Activated CD4-positive, alpha-beta T cell treated with anti-CD3 and anti-CD28 coated beads, Interleukin-2, amount 50 U/mL, for 1 hour (primary cell): ENCODE data around the gene TCERG1L.

ENCODE experiments used
- DNase-seq: peaks from one replicate; pipeline ENCODE4 v3.0.0-alpha.2; 2020

Gene TCERG1L

GRCh38 chr10:131204406-131205152 lies 106.9 kb downstream of the TCERG1L start:
- no peak for DNase-seq

DNA sequence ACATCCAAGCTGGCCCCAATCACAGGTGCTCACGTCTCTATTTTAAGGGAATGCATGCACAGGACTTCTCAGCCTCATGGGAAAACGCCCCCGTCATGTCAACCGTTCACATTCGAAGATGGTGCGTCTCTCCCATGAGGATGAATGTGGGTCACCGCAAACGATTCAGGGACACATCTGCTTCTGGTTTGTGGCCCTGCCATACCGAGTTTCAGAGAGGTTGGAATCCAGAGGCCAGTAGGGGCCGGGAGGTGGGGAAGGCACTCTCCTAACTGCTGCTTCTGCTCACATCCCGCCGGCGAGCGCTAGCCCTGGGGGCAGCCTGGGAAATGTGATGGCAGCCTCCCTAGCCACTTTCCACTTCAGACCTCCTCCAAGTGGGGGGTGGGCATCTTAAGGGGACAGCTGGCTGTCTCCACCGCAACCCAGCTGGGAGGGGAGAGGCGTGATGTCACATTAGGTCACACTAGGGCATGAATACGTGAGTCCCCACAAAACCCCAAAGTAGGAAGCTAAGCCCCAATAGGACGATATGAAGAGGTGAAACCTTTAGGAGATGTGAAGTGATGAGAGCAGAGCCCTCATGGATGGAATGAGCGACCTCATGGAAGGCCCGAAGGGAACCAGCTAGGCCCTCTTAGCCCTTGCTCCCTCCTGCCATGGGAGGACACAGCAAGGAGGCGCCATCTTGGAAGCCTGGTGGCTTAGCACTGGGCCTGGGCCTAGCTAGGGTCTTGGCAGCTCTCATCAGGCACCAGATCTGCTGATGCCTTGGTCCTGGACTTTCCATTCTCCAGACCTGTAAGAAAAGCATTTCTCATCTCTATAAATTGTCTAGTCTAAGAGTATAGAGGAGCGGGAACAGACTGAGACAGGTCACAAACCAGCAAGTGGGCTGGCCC lies 107.8 kb downstream of the TCERG1L start:
- DNase-seq, result no peak

DNA sequence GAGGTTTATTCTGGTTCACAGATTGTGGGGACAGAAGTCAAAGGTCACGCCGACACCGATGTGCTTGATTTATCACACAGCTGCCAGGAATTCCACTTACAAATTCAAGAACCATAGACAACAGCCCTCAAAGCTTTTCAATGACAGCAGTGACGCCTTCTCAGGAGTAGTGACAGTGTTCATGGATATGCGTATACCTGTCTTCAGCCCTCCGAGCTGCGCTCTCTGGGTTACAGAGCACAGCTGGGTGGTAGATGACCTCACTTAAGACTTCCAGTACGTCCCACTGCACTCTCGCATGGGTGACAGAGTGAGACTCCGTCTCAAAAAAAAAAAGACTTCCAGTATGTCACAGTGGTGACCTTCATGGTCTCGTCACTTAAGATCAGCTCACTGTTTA lies 108.5 kb downstream of the TCERG1L start:
- no peak for DNase-seq

GRCh38 chr10:131201741-131202515 lies 109.6 kb downstream of the TCERG1L start:
- DNase-seq, result no peak

DNA sequence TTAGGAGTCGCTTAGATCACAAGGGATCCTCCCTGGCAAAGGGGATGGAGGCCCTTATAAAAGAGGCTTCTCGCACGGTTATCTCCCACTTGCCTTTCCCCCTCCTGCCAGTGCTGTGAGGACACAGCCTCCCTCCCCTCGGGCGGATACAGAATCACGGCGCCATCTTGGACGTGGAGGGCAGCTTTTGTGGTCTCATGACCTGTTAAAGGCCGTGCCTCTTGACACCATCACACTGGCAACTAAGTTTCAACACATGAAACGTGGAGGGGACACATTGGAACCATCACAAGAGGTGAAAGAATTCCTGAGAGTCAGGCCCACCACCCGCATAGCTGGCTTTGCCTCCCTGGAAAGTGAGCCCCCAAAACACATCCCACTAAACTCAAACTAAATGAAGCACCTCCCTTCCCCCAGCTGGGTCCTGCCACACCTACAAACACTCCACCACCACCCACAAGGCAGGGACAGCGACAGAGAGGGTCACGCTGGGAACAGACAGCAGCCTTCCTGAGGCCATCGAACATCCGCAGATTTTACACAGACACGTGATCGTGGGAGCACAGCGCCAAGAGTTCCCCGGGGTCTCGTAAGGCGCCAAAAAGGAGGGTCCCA lies 110.6 kb downstream of the TCERG1L start:
- DNase-seq, result no peak

DNA sequence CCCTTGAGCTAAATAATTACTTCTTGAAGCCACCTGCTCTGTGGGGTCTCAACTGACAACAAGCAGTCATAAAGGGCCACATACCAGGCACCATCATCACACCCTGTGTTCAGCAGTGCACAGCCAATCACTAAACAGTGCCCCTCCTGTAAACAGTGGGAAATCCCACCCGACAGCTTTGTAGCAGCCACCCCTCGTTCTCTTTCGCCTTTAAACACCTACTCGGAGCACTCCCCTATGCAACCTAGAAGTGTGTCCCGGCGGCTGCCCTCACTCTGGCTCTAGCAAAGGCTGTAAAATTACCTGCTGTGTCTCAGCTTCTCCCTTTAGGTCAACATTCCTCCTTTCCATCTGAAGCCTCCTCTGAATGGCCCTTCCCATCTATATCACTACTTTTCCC lies 111.9 kb downstream of the TCERG1L start:
- no peak for DNase-seq

DNA sequence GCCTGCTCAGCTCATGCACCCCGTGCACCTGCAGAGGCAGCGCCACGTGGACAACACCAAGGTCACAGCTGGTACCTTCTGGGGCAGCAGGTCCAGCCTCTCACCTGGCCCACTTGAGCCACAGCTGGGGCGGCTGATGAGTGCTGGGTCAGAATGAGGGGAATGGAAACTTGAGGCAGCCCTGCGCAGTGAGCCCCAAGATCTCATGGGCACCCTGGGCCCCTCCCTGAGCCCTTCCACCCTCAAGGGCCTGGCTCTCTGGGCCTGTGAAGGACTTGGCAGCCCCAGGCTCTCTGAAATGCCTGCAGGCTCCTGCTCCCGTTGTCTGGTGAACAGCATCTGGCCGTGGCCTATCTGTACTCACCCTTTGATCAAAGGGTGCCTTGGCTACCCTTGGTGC lies 112.7 kb downstream of the TCERG1L start:
- no peak for DNase-seq

DNA sequence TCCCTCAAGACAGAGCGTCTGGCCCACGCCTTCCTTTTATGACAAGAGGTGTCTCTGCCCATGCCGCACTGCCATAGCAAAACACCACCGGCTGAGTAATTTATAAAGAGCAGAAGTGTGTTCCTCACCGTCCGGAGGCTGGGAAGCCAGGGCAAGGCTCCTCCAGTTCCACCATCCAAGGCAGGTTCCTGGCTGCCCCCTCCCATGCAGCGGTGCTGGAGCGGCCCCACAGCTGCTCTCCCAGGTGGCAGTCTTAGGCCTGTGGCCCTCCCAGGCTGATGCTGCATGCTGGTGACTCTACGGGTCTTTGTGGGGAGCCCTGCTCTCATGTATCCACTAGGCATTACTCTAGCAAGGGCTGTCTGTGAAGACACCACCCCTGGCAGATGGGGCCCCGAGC lies 113.1 kb downstream of the TCERG1L start:
- DNase-seq, result no peak

- DNase-seq, result no peak
Observed at GRCh38 chr10:131196176-131196885, 115.2 kb downstream of the TCERG1L start.

DNA sequence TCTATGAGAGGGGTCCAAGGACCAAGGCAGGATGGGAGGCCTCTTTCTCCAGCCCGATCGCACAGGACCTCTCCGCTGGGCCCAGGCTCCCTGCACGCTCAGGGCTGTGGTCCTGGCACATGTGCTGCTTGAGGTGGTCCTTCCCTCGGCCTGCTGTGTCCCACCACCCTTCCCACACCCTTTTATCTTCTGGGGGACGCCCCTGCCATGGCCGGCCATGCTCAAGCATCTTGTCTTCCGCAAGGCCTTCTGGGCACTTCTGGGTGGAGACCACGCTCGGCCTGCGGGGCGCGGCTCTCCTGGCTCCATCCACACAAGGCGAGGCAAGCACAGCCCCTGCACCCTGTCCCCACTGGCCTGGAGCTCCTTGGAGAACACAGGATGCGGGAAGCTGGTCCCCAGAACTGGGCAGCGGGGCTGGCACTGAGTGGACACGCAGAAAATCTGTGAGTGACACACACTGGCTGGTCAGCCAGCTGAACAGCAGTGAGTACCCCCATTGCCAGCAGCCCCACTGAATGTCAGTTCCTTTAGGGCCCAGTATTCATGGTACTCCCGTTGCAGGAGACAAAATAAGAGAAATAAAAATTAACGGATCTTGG lies 115.9 kb downstream of the TCERG1L start:
- no peak for DNase-seq

DNA sequence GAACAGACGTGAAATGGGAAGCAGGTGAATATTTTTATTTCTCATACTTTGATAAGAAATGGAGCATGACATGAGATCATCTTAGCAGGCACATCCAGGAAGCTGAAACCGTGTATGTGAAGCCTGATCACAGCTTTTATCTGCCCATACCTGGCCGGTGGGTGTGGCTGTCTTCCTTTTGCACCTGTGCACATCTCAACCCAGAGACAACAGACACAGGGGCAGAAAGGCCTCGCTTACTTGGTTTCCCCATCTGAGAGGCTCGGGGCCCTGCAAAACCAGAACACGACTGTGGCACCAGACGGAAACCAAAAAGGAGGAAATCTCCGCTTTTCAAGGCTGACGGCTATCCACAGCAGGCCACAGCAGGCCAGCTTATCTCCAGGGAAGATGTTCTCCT lies 116.4 kb downstream of the TCERG1L start:
- DNase-seq, result no peak

- DNase-seq, result no peak
Observed at GRCh38 chr10:131193923-131194322, 117.6 kb downstream of the TCERG1L start.

GRCh38 chr10:131188494-131188893 lies 123.0 kb downstream of the TCERG1L start:
- no peak for DNase-seq

DNA sequence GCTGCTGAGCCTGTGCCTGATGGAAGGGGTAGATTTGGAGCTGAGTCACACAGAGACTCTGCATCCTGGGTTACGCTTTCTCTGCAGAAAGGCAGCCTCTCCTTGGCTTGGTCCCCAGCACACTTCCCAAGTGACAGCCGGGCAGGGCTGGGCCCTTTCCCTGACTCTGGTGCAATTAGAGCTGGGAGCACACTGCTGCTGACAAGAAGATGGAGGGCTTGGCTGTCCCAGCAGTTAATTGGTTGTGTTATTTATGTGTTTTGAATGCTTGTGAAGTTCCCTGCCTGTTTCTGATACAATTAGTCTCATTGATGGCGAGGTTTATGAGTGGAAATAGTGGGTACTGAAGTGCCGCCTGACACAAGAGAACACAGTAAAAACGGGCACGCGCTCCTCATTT lies 123.6 kb downstream of the TCERG1L start:
- no peak for DNase-seq

DNA sequence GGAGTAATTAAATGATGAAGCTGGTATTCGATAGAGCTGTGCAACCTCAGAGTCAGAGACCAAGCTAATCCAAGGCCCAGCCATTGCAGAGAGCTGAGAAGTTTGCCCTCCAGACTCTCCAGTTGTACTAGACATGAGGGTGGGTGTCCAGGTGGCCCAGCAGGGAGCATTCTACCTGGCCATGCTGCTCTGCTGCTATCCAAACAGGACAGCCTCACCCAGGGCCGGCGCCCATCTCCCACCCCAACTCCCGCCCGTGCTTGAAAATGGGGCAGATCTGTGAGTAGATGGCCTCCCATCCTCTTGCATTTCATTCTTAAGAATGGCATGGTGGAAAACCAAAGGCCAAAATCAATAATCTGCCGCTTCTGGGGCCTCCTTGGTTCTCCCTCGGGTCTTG lies 124.2 kb downstream of the TCERG1L start:
- DNase-seq, result no peak

GRCh38 chr10:131186547-131187253 lies 124.8 kb downstream of the TCERG1L start:
- no peak for DNase-seq

- DNase-seq, result no peak
Observed at GRCh38 chr10:131184503-131184902, 127.0 kb downstream of the TCERG1L start.

DNA sequence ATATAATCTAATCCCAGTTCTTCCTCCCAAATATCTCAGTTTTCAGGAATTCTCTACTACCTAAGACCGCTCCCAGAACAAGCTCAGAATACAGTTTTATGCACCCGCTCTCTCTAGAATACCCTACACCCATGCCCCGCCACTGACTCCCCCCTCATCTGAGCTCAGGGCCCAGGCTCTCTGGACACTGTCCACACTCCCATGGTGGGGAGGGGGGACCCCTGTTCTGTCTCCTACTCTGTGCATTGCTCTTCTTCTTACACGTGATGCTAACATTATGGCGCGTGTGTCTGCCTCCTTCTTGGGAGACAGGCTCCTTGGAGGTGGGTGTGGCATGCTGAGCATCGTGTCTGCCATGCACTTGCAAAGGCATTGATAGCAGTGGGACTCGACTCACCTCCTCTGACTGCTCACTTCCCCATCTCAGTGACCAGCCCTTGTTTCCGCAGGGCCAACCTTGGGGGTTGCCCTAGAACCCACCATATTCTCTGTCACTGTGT lies 127.9 kb downstream of the TCERG1L start:
- no peak for DNase-seq

GRCh38 chr10:131181456-131181855 lies 130.1 kb downstream of the TCERG1L start:
- no peak for DNase-seq

- DNase-seq, result no peak
Observed at GRCh38 chr10:131180740-131181415, 130.6 kb downstream of the TCERG1L start.
